ENCODE results near the gene RAB11FIP4.

DNA sequence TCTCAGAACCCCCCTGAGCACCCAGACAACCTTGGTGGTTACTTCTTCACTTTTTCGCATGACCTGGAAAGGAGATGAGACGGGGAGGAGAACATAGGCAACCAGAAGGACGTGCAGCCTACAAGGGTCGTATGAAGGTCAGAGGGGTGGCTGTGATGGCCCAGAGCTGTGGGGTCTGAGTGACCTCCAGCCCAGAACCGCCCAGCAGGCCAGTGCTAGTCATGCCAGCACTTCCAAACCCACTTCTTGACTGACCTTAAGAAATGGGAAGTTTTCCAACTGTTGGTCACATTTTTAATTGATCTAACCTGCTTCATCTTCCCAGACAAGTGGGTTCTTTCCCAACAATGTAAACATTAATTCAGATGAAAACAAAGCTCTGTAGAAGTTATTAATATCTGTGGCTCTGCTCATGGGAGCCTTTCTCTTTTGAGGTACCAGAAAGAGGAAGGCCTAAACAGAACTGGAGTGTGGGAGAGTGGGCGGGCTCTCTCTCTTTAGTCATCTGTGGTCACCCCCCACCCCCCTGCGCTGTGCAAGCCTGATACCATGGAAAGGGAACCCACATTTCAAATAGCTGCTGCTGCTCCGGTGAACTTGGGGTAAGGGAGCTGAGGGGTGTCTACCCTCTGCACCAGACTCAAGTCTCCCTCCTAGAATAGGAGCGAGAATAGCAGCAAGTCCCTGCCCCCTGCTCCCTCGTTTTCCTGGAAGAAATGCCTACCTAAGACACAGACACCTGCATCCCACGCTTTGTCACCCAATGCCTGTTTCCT lies 101.6 kb downstream of the RAB11FIP4 start:
- TF ChIP-seq POLR2A (IDR thresholded peaks at IDR 0.05; ENCODE audit: low read depth, low read length) (no peak), POLR2AphosphoS5 (IDR thresholded peaks at IDR 0.05; ENCODE audit: insufficient read depth, low read depth, low read length) (no peak)
